NT2/D1 (cell line): Measurements from ENCODE around the gene DEDD2.

Experiments
- DNase-seq: peaks from one replicate; pipeline ENCODE4 v3.0.0-alpha.2; 2011; ENCODE audit warnings: low read depth, low spot score
- H3K27me3 ChIP-seq: 2 replicates; pipeline ENCODE4 v1.6.0; 2011; ENCODE audit warnings: mild to moderate bottlenecking; ENCODE audit not compliant: insufficient read length, insufficient read depth
- H3K36me3 ChIP-seq: 2 replicates; pipeline ENCODE4 v1.6.1; 2011; ENCODE audit warnings: mild to moderate bottlenecking, low read length, mixed read lengths; ENCODE audit not compliant: insufficient read depth, insufficient read length
- H3K4me1 ChIP-seq: 2 replicates; pipeline ENCODE4 v1.5.1; 2011; ENCODE audit not compliant: insufficient read depth, insufficient read length
- H3K4me3 ChIP-seq: 2 replicates; pipeline ENCODE4 v1.5.1; 2011; ENCODE audit warnings: low read depth; ENCODE audit not compliant: insufficient read length
- H3K9ac ChIP-seq: 2 replicates; pipeline ENCODE4 v1.6.0; 2011; ENCODE audit warnings: low read depth; ENCODE audit not compliant: insufficient read length
- H3K9me3 ChIP-seq: 2 replicates; pipeline ENCODE4 v1.5.1; 2011; ENCODE audit warnings: mild to moderate bottlenecking, low read length; ENCODE audit not compliant: insufficient read depth
- SUZ12 ChIP-seq: IDR thresholded peaks from 2 replicates; pipeline ENCODE4 v1.6.1; 2011; ENCODE audit not compliant: insufficient read length, insufficient read depth; ENCODE audit errors: extremely low read depth
- YY1 ChIP-seq: IDR thresholded peaks from 2 replicates; pipeline ENCODE4 v1.6.1; 2011; ENCODE audit not compliant: insufficient read length, insufficient read depth
- ZNF274 ChIP-seq: IDR thresholded peaks from 2 replicates; pipeline ENCODE4 v1.6.1; 2011; ENCODE audit warnings: mild to moderate bottlenecking, low read depth, low read length

DEDD2 gene

DNA sequence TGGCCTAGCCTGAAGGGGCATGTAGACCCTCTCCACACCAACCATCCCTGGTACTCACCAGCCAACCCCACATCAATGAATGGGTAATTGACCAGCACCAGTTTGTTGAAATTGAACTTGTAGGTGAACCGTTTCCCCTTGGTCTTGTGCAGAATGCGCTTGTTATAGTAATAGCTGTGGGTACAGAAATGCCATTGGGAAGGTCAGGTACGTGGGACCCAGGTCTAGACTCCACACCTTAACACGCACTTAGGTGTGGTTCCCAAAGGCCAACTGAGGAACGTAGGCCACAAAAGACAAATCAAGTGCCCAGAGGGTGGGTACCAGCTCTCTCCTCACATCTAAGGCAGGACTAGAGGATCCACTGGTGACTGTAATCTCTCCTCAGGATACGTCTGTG lies 32.3 kb upstream of the DEDD2 start:
- Histone ChIP-seq H3K9me3 (no peaks in the 10 kb centered on the region), H3K9ac (no peak overlapping the region), H3K36me3 (peaks cover 43% of the 10 kb centered on the region), H3K27me3 (no peaks in the 10 kb centered on the region), H3K4me3 (no peak overlapping the region), H3K4me1 (peaks cover 27% of the 10 kb centered on the region)
- DNase-seq = no peak
- TF ChIP-seq SUZ12 (no peak), ZNF274 (no peak), YY1 (no peak)

DNA sequence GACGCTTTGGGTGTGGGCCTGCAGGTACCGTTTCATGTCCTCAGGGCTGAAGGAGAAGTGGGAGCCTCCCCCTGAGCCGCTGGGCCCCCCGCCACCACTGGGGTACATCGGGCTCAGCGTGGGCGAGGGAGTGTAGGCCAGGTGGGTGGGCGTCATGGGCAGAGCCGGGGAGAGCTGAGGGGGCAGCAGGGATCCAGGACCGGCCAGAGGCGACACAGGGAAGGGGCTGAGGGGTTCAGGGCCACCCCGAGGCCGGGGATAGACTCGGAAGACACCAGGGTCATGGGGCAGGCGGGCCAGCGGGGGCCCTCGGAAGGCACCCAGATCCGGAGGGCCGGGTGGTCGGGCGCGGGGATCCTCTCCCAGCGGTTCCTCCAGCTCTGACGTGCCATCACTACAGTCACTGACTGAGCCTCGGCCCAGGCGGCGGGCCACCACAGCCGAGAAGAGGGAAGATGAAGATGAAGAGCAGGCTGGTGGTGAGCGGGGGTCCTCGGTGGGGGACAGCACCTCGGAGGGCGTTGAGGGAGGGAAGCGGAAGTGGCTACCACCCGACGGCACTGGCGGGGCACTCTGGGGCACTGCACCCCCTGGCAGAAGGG lies 31.8 kb upstream of the DEDD2 start:
- Histone ChIP-seq H3K9ac (no peak overlapping the region), H3K4me3 (no peak overlapping the region), H3K27me3 (no peaks in the 10 kb centered on the region), H3K36me3 (peaks cover 43% of the 10 kb centered on the region), H3K9me3 (no peaks in the 10 kb centered on the region), H3K4me1 (peaks cover 27% of the 10 kb centered on the region)
- DNase-seq = no peak
- TF ChIP-seq YY1 = no peak
- no peak for TF ChIP-seq SUZ12
- no peak for TF ChIP-seq ZNF274

DNA sequence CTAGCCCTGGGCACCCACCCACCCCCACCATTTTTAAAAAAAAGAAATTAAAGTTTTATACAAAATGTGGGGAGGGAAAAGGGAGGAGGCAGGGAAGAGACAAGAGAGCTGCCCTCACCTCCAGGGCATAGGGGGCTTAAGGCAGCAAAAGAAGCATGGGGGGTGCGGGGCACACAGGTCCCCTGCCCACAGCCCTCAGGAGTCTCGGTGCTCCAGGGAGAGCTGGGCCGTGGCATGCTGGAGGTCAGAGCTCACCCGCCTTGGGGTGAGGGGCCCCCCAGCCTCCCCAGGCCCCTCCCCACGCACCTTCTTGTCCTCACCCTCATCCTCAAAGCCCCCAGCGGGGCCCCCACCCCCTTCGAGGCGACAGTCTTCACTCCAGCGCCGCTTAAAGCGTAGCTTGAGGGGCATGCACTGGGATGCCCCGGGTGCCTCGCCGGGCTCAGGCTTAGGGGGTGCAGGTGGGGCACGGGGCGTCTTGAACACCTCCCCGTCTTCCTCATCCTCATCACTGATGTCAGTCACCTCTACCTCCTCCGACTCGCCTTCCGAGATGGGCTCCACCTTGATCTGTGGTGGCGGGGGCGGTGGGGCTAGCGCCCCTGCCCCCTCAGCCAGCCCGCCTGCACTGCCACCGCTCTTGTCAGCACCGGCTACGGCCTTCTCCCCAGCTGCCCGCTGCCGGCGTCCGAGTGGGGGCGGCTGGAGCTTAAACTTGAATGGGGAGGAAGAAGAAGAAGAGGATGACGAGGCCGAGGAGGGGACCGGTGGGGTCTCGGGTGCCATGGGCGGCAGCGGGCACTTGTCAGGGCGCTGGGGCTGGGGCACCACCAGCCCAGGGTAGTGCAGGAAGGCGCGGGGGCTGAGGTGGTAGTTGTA lies 31.0 kb upstream of the DEDD2 start:
- Histone ChIP-seq H3K4me1 (peaks cover 27% of the 10 kb centered on the region), H3K36me3 (peaks cover 43% of the 10 kb centered on the region), H3K9ac (no peak overlapping the region), H3K9me3 (no peaks in the 10 kb centered on the region), H3K4me3 (no peak overlapping the region), H3K27me3 (no peaks in the 10 kb centered on the region)
- DNase-seq = no peak
- no peak for TF ChIP-seq ZNF274
- TF ChIP-seq SUZ12 = no peak
- no peak for TF ChIP-seq YY1

DNA sequence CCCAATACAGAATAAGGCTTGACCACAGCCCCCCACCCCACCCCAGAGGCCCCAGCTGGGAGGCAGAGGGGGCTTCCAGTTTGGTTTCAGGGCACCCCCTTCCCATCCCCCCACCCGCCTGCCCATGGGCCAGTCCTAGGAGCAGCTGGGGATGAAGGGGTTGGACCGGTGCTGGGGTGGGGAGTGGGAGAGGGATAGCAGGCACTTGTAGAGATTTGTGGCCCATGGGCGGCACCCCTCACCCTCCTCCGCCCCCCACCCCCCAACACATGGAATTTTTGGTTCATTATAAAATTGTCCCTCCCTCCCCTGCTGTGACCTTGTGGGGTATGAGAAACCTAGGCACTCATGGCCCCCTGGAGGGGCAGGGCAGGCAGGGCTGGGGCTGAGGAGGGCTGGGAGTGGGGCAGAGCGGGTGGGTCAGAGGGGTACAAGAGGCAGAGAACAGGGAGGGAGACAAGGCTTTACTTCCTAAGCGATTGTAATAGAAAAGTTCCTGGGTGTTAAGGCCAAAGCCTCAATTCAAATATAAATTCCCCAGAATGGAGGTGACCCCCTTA lies 30.2 kb upstream of the DEDD2 start:
- no peak for DNase-seq
- Histone ChIP-seq H3K4me3 (no peak overlapping the region), H3K27me3 (no peaks in the 10 kb centered on the region), H3K9me3 (no peaks in the 10 kb centered on the region), H3K4me1 (peaks cover 25% of the 10 kb centered on the region), H3K9ac (no peak overlapping the region), H3K36me3 (peaks cover 42% of the 10 kb centered on the region)
- TF ChIP-seq YY1 (no peak), SUZ12 (no peak), ZNF274 (no peak)

DNA sequence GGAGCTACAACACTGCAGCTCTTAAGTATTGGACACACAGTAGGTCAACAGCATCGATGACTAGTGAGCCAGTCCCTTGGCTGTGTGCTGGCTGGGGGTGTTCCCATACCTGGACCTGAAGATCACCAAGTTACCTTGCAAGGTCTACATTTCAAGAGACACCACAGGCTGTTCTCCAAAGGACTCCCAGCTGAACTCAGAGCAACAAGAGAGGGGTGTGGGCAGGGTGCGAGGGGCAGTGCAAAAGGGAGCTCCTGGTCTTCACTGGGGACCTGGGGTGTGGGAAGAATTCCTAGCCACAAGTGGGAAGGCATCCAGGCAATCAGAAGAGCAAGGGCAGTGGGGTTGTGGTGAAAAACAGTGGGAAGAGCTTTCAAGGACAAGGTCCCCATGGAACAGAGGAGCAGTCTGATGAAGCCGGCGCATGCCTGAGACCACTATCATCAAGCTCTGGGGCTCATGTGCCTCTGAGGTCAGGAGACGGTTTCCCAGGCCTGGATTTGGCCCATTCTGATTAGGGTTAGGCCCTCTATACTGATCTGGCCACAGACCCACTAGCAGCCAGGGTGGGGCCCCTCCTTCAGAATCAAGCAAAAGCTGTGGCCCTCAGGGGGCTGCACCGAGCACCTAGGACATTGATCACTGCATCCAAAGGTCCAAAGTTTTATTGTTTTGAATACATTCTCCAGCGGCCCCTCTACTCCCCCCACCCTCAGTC lies 29.6 kb upstream of the DEDD2 start:
- Histone ChIP-seq H3K9me3 (no peaks in the 10 kb centered on the region), H3K9ac (no peak overlapping the region), H3K4me1 (peaks cover 21% of the 10 kb centered on the region), H3K27me3 (no peaks in the 10 kb centered on the region), H3K4me3 (no peak overlapping the region), H3K36me3 (peaks cover 41% of the 10 kb centered on the region)
- TF ChIP-seq YY1 (no peak), SUZ12 (no peak), ZNF274 (no peak)
- DNase-seq = no peak

DNA sequence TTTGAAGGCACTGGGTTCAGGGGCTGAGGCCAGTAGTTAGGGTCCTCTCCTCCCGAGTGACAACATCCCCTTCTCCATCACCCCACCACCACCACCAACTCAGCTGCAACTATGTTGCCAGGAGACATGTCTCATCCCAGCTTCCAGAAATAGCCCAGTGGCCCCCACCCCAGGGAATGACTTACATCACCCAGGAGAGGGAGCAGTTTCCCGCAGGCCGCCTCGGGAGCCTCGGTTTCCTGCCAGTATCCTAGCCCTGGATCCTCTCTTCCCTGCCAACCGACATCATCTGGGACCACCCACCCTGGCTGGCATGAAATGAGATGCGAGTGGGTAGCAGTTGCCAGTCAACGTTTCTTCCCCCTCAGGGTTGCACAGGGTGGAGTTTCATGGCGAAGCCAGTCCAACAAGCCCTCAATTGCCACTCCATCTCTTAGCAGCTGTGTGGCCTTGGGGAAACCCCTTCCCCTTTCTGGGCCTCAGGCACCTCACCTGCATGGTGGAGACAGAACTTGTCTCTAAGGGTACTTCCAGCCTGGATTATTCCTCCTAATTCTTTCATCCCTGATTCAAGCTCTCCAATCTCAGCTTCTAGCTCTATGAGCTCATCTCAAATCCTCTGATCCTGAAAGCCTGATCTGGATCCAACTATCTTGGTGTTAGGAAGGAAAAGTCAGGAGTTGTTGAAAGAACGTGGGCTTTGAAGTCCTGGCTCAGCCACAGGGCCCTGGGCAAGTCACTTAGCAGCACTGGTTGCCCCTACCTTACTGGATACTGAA lies 28.9 kb upstream of the DEDD2 start:
- no peak overlapping the region for H3K9ac ChIP-seq
- peaks cover 14% of the 10 kb centered on the region for H3K4me1 ChIP-seq
- H3K9me3 ChIP-seq = no peaks in the 10 kb centered on the region
- H3K27me3 ChIP-seq = no peaks in the 10 kb centered on the region
- peaks cover 37% of the 10 kb centered on the region for H3K36me3 ChIP-seq
- H3K4me3 ChIP-seq = no peak overlapping the region
- TF ChIP-seq ZNF274 = no peak
- DNase-seq = no peak
